Adipocyte (in vitro differentiated cells): ENCODE data around the gene STAB1.
A peak's percentile ranks its signal among the peaks of the same experiment; 100 is the strongest.

Experiments used
- DNase-seq: peaks from one replicate; pipeline ENCODE4 v3.0.0-alpha.2; 2015; ENCODE audit warnings: low read depth
- H3K27me3 ChIP-seq: replicated peaks from 2 replicates; pipeline ENCODE4 v1.7.0; 2013; ENCODE audit warnings: mild to moderate bottlenecking, low read length, moderate library complexity; ENCODE audit not compliant: control insufficient read depth, insufficient read depth
- H3K36me3 ChIP-seq: 2 replicates; pipeline ENCODE4 v1.7.0; 2013; ENCODE audit warnings: low read length, mild to moderate bottlenecking, moderate library complexity; ENCODE audit not compliant: control insufficient read depth, insufficient read depth, severe bottlenecking
- H3K4me1 ChIP-seq: 2 replicates; pipeline ENCODE4 v1.7.0; 2013; ENCODE audit warnings: mild to moderate bottlenecking, low read length, moderate library complexity; ENCODE audit not compliant: control insufficient read depth, insufficient read depth
- H3K4me3 ChIP-seq: 2 replicates; pipeline ENCODE4 v1.7.0; 2013; ENCODE audit warnings: mild to moderate bottlenecking, low read length, moderate library complexity
- H3K9ac ChIP-seq: 2 replicates; pipeline ENCODE4 v1.7.0; 2013; ENCODE audit warnings: mild to moderate bottlenecking, low read length, moderate library complexity
- H3K9me3 ChIP-seq: 2 replicates; pipeline ENCODE4 v1.7.0; 2013; ENCODE audit warnings: mild to moderate bottlenecking, low read length, moderate library complexity; ENCODE audit not compliant: control insufficient read depth

STAB1 gene

DNA sequence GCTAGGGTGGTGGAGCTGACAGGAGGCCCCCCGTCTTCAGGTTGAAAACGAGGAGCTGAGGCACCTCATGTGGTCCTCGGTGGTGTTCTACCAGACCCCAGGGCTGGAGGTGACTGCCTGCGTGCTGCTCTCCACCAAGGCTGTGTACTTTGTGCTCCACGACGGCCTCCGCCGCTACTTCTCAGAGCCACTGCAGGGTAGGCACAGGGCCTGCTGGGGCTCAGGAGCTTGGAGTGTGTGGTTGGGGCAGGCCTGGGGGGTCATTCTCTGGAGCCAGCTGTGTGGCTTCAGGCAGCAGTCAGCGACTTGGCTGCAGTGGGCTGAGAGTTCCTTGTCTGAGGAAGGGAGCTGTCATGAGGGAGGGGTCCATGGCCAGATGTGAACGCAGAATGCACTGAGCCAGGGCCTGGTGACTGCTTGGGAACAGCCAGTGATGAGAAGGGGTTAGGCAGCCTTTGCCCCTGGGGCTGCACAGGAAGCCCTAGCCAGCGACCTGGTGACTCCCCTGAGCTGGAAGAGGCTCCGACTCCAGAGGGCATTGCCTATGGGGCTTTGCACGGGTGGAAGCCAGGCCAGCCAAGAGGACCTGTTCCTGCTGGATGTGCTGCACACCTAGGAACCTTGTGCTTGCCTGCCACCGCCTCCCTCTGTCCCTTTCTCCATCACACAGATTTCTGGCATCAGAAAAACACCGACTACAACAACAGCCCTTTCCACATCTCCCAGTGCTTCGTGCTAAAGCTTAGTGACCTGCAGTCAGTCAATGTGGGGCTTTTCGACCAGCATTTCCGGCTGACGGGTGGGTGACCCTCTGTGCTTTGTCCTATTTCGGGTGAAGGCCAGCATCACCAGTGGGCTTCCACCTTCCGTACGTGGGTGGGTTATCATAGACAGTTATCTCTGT, 4.9 kb upstream of the STAB1 start:
- Histone ChIP-seq H3K9ac (no peak overlapping the region), H3K4me3 (no peak overlapping the region), H3K4me1 (peaks cover 2% of the 10 kb centered on the region), H3K27me3 (no peaks in the 10 kb centered on the region), H3K9me3 (no peaks in the 10 kb centered on the region), H3K36me3 (peaks cover 74% of the 10 kb centered on the region)
- no peak for DNase-seq

DNA sequence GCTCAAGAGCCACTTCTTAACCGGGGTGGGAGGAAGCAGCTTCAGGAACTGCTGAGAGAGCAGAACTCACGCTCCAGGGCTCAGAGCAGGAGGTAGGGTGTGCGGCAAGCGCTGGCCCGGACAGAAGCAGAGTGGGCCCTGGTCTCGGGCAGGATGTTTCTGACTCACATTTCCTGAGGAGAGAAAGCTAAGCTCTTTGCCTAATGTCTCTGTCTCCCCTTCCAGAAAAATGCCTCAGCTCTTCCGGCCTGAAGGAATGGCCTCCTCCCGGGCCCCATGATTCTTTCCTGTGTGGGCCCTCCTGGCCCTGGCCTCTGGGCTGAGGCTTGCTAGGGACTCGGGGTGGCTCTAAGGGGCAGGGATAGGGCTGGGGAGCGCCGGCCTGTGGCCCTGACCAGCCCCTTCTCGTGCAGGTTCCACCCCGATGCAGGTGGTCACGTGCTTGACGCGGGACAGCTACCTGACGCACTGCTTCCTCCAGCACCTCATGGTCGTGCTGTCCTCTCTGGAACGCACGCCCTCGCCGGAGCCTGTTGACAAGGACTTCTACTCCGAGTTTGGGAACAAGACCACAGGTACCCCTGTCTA, 4.1 kb upstream of the STAB1 start:
- Histone ChIP-seq H3K9ac (no peak overlapping the region), H3K36me3 (peaks cover 70% of the 10 kb centered on the region), H3K4me3 (no peak overlapping the region), H3K4me1 (peaks cover 9% of the 10 kb centered on the region), H3K27me3 (no peaks in the 10 kb centered on the region), H3K9me3 (no peaks in the 10 kb centered on the region)
- DNase-seq: no peak

DNA sequence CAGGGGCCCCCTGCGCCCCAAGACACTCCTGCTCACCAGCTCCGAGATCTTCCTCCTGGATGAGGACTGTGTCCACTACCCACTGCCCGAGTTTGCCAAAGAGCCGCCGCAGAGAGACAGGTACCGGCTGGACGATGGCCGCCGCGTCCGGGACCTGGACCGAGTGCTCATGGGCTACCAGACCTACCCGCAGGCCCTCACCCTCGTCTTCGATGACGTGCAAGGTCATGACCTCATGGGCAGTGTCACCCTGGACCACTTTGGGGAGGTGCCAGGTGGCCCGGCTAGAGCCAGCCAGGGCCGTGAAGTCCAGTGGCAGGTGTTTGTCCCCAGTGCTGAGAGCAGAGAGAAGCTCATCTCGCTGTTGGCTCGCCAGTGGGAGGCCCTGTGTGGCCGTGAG, 3.1 kb upstream of the STAB1 start:
- Histone ChIP-seq H3K9ac (no peak overlapping the region), H3K36me3 (peaks cover 60% of the 10 kb centered on the region), H3K27me3 (no peaks in the 10 kb centered on the region), H3K9me3 (no peaks in the 10 kb centered on the region), H3K4me1 (peaks cover 12% of the 10 kb centered on the region), H3K4me3 (no peak overlapping the region)
- no peak for DNase-seq

DNA sequence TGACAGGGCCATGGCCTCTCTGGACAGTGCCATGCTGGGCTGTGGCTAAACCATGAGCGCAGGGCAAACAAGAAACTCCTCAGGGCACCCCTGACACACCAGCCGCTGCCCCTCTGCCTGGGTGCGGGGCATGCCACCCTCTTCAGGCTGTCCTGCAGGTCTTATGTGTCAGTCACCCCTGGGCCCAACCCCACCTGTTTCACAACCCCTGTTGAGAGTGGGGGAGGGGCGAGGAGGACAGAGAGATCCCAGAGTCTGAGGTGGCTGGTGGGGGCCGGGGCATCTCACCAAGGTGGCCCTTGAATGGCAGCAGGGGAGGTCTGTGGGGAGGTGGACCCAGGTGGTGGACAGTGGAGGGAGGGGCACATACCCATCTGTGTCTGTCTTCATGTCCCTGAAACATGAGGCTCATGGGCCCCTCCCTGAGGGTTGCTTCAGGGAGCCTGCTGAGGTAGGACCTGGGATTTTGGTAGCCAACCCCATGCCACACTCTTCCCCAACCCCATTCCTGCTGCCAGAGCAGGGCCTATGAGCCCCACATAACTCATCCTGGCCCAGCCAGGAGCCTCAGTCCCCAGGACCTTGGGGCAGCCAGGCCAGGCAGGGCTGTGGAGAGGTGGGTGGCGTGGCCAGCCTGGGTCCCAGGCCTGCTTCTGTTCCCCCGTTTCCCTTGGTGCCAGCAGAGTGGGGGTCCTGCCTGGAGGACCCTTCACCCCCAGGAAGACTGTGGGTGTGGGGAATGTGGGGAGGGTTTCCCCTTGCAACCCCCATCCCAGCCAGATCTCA, 1.7 kb upstream of the STAB1 start:
- peaks cover 46% of the 10 kb centered on the region for H3K36me3 ChIP-seq

DNA sequence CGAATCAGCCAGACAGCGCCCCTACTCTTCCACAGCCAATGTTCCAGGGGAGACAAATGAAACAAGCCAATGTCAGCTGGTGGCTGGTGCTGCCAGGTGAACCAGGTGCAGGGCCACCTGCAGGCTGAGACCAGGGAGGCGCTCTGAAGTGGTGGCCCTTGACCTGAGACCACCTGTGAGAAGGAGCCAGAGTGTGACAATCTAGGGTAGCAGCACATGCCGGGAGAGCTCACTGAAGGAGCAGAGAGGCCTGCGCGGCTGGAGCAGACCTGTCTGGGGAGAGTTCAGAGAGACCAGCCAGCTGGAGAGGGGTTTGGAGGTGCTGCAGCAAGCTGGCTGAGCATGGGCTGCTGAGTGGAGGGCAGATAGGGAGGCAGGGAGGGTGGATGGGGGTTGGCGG, 693 bp upstream of the STAB1 start:
- Histone ChIP-seq H3K9ac (no peak overlapping the region), H3K9me3 (no peaks in the 10 kb centered on the region), H3K27me3 (no peaks in the 10 kb centered on the region), H3K4me1 (peaks cover 25% of the 10 kb centered on the region), H3K36me3 (peaks cover 37% of the 10 kb centered on the region), H3K4me3 (no peak overlapping the region)
- no peak for DNase-seq

More for the DNA sequence above, 1.7 kb upstream of the STAB1 start:
- Histone ChIP-seq H3K9ac (no peak overlapping the region), H3K9me3 (no peaks in the 10 kb centered on the region), H3K4me1 (peaks cover 20% of the 10 kb centered on the region), H3K27me3 (no peaks in the 10 kb centered on the region), H3K4me3 (no peak overlapping the region)
- DNase-seq: no peak

DNA sequence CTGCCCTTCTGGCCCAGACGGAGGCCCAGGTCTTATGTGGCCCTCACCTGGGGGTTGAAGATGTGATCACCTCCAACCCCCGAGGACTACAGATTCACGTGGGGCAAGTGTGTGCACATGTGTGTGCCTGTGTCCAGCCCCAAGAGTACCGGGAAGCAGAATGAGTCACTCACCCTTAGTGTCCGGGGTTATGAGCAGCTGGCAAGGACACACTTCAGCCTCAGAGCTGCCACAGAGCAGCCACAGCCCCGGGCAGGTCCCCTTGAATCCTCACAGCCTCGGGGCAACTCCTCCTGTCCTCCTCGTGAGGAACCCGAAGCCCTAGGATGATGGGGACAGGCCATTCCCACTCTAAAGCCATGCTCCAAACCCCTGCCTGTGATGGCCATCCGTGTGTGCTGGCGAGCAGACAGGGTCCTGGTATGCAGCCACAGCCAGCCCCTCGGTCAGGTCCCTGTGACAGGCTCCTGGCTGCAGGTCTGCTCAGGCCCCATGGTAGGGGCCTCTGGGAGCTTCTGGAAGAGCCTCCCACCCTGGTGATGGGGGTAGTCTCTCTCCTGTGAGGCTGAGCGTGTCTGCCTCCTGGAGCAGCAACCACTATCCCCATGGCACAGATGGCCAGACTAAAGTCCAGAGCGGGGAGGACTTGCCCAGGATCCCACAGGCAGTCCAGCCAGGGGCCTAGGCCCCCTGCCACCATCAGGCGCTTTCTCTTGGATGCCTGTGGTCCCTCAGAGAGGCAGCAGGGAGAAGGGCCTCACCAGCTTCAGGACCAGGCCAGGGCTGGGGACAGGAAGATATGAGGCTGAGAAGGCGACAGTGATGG, 852 bp downstream of the STAB1 start:
- peaks cover 22% of the 10 kb centered on the region for H3K36me3 ChIP-seq
- peaks cover 25% of the 10 kb centered on the region for H3K4me1 ChIP-seq
- H3K4me3 ChIP-seq: no peak overlapping the region
- H3K27me3 ChIP-seq: no peaks in the 10 kb centered on the region
- peak; percentile 9 for DNase-seq
- no peaks in the 10 kb centered on the region for H3K9me3 ChIP-seq
- H3K9ac ChIP-seq: peak overlapping the region; percentile 16

DNA sequence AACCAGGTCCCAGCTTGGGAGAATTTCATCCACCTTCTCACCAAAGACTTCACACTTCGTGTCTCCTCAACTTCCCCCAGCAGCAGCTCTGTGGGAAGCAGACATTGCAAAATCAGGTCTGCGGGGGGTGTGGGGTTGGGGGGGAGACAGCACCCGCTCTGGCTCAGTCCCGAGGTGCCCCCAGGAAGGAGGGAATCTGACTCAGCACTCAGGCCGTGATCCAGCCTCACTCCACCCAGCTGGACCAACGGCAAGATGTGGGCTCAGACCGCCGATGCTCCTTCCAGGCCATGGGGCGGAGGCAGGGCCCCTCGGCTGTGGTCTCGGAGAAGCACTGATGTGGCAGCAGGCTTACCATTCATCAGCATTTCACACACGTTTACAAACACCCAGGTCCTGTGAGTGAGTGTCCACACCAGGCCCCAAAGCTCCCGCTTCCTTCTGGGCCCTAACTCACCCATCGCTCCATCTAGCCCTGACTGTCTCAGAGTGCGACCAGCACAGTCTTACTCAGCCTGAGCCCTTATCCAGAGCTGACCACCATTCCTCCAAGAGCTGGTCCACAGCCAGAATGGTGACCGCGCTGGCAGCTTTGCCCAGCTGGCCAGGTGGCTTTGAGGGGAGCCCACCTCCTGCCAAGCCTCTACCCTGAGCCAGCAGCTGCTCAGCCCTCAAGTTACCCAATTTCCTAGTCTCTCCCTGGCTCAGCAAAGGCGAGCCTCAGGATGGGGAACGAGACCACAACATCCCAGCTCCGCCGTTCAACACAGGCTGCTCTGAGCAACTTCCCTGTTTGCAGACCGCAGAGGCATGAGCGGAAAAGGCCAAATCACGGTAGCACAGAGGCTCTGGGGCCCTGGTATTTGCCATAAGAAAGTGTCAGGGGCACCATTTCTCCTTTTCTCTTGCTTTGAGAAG, 3.3 kb downstream of the STAB1 start:
- H3K9me3 ChIP-seq: no peaks in the 10 kb centered on the region
- no peaks in the 10 kb centered on the region for H3K36me3 ChIP-seq
- H3K4me3 ChIP-seq: no peak overlapping the region
- H3K4me1 ChIP-seq: peaks cover 25% of the 10 kb centered on the region
- H3K27me3 ChIP-seq: no peaks in the 10 kb centered on the region
- no peak for DNase-seq
- peak overlapping the region; percentile 18 for H3K9ac ChIP-seq

DNA sequence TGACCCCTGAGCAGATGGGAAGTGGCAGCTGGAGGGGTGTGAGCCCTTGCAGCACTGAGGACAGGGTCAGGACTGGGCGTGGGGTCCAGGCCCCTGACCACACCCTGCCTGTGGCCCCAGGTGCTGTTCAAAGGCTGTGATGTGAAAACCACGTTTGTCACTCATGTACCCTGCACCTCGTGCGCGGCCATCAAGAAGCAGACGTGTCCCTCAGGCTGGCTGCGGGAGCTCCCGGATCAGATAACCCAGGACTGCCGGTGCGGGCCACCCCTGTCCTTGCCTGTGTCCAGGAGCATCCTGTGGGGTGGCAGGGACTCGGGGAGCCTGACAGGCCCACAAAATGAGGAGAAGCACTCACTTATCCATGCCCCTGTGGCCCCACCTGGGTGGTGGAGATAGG, 5.9 kb downstream of the STAB1 start:
- DNase-seq: no peak
- H3K27me3 ChIP-seq: peaks cover 13% of the 10 kb centered on the region
- no peak overlapping the region for H3K9ac ChIP-seq
- no peak overlapping the region for H3K4me3 ChIP-seq
- H3K9me3 ChIP-seq: no peaks in the 10 kb centered on the region
- H3K36me3 ChIP-seq: no peaks in the 10 kb centered on the region
- H3K4me1 ChIP-seq: peaks cover 16% of the 10 kb centered on the region

DNA sequence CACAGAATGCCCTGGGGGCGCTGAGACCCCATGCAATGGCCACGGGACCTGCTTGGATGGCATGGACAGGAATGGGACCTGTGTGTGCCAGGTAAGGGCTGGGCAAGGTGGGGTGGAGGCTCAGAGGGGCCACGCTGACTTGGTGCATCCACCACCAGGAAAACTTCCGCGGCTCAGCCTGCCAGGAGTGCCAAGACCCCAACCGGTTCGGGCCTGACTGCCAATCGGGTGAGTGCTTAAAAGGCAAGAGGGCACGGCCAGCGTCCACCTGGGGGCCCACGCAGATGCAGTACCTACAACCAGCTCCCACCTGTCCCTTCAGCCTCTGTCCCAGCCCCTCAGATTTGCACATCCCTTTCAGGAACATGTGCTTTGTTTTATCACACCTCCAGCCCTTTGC, 6.9 kb downstream of the STAB1 start:
- DNase-seq: no peak
- Histone ChIP-seq H3K27me3 (peaks cover 13% of the 10 kb centered on the region), H3K9me3 (no peaks in the 10 kb centered on the region), H3K4me1 (peaks cover 13% of the 10 kb centered on the region), H3K9ac (no peak overlapping the region), H3K36me3 (no peaks in the 10 kb centered on the region), H3K4me3 (no peak overlapping the region)

DNA sequence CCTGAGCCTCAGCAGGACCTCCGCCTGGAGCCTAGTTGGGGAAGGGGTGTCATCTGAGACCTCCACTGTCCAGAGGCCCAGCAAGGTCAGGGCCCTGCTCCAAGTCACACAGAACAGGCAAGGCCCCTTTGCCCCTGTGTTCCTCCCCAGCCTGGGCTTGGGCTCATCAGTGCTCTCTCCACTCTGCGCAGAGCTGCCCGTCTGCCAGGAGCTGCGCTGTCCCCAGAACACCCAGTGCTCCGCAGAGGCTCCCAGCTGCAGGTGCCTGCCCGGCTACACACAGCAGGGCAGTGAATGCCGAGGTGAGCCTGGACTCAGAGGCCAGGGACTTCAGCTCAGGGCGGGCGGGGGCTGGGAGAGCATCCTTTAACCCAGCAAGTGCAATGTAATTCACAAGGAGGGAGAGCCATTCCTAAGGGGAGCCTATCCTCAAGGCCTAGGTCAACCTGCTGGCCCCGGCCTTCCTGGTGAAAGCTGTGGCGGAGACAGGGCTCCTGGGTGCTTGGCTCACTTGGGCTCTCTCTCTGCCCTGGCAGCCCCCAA, 7.7 kb downstream of the STAB1 start:
- peaks cover 11% of the 10 kb centered on the region for H3K4me1 ChIP-seq
- DNase-seq: no peak

More for the DNA sequence above, 7.7 kb downstream of the STAB1 start:
- Histone ChIP-seq H3K4me3 (no peak overlapping the region), H3K9ac (no peak overlapping the region), H3K9me3 (no peaks in the 10 kb centered on the region), H3K36me3 (no peaks in the 10 kb centered on the region), H3K27me3 (peaks cover 13% of the 10 kb centered on the region)
